Caco-2 (cell line): ENCODE results near the gene PNMT. TPM values are rescaled to one million over a fixed set of nuclear protein-coding genes. Genes with fewer than 3 reads are reported as not detected.
A peak's percentile ranks its signal among the peaks of the same experiment; 100 is the strongest.

Source experiments
- BruUV-seq: library from RNA; stranded (reverse); fragments of 400-500 nt; replicated peaks from 2 replicates; lab custom pipeline; 2021; lab: Mats Ljungman, UMichigan
- CTCF ChIA-PET: fragments of 300-600 bp; sonication (Branson Sonifier 250); formaldehyde crosslinking; loops from one replicate; lab custom pipeline; 2022; ENCODE audit warnings: antibody characterized with exemption; lab: Charles Lee
- POLR2A ChIA-PET: fragments of 300-600 bp; sonication (Branson Sonifier 250); formaldehyde crosslinking; loops from one replicate; lab custom pipeline; 2022; ENCODE audit warnings: antibody characterized with exemption; lab: Charles Lee
- DNase-seq, 2 experiments: peaks; one replicate each; pipeline versions ENCODE4 v3.0.0 to v3.0.0-alpha.2; 2020 to 2022
- H3K27me3 ChIP-seq: replicated peaks from 2 replicates; pipeline ENCODE4 v1.6.0; 2011; ENCODE audit warnings: low read length; ENCODE audit not compliant: control insufficient read depth, insufficient read depth
- H3K36me3 ChIP-seq: 2 replicates; pipeline ENCODE4 v1.5.1; 2011; ENCODE audit warnings: low read length; ENCODE audit not compliant: control insufficient read depth, insufficient read depth
- H3K4me1 ChIP-seq: fragments of 250-450 bp; sonication (Bioruptor Pico); 2 replicates; pipeline ENCODE4 v1.5.1; 2020; ENCODE audit warnings: mild to moderate bottlenecking
- H3K4me3 ChIP-seq: 2 replicates; pipeline ENCODE4 v1.5.1; 2011; ENCODE audit warnings: low read depth, mild to moderate bottlenecking, control low read depth, low read length
- H3K9me3 ChIP-seq: fragments of 250-450 bp; sonication (Bioruptor Pico); 2 replicates; pipeline ENCODE4 v1.5.1; 2020; ENCODE audit warnings: mild to moderate bottlenecking, moderate library complexity
- H3K27ac Mint-ChIP-seq: one replicate; pipeline ENCODE4 v1.8.0; 2022; ENCODE audit warnings: mixed read lengths; ENCODE audit not compliant: unreplicated experiment
- H3K27me3 Mint-ChIP-seq: one replicate; pipeline ENCODE4 v1.8.0; 2022; ENCODE audit warnings: mixed read lengths; ENCODE audit not compliant: insufficient read depth, unreplicated experiment
- H3K36me3 Mint-ChIP-seq: one replicate; pipeline ENCODE4 v1.8.0; 2022; ENCODE audit warnings: mild to moderate bottlenecking, mixed read lengths; ENCODE audit not compliant: insufficient read depth, unreplicated experiment
- H3K4me1 Mint-ChIP-seq: one replicate; pipeline ENCODE4 v1.8.0; 2022; ENCODE audit warnings: low read depth, mixed read lengths; ENCODE audit not compliant: unreplicated experiment
- H3K4me3 Mint-ChIP-seq: one replicate; pipeline ENCODE4 v1.8.0; 2022; ENCODE audit warnings: mild to moderate bottlenecking, moderate library complexity, mixed read lengths; ENCODE audit not compliant: unreplicated experiment
- H3K9me3 Mint-ChIP-seq: one replicate; pipeline ENCODE4 v1.8.0; 2022; ENCODE audit warnings: mixed read lengths; ENCODE audit not compliant: unreplicated experiment
- CTCF ChIP-seq, 2 experiments: fragments of 200-600 bp in 1 of 2; IDR thresholded peaks; 1 replicate in 1 of 2; 2 replicates in 1 of 2; pipeline versions ENCODE4 v1.5.1 to v1.8.0; 2011 to 2022; ENCODE audit warnings: antibody characterized with exemption in 1 of 2, control low read depth in 1 of 2, inconsistent platforms in 1 of 2, low read depth in 1 of 2, low read length in 1 of 2, mild to moderate bottlenecking in 1 of 2, moderate library complexity in 1 of 2; ENCODE audit not compliant: insufficient read depth in 1 of 2, severe bottlenecking in 1 of 2, unreplicated experiment in 1 of 2
- intact Hi-C: fragments of 100-400 bp; cut with micrococcal nuclease; formaldehyde crosslinking; loops from one replicate; pipeline ENCODE4 v1.10.0; 2022; ENCODE audit not compliant: unreplicated experiment
- total RNA-seq: library from RNA; stranded (reverse); gene quantifications from 2 replicates; pipeline ENCODE4 v1.2.3, GENCODE V29; 2022

Gene PNMT
- total RNA-seq, 1 experiment from 2014 or later: not detected

DNA sequence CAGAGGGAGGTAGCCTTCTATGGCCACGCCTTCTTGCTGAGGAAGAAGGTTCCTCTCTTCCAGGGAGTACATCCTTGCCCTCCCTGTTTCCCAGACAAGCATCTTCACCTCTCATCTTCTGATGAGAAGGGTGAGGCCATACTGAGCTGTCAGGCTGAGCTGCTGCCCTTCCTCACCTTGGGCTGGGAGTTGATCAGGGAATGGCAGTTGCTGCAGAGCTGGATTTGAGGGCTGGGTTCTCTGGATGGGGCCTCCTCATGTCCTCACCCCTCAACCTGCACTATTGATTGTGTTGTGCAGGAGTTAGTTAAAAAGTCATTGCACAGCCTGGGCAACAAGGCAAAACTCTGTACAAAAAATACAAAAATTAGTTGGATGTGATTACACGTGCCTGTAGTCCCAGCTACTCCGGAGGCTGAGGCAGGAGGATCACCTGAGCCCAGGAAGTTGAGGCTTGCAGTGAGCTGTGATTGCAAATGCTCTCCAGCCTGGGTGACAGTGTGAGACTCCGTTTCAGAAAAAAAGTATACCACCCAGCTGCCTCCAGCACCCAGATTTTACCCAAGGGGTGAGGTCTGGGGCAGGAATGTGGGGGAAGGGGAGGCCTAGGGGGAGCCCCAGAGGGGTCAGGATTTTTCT, 33.6 kb downstream of the PNMT start:
- no TSS peak for BruUV-seq
- Mint-ChIP-seq H3K9me3 (no peaks in the 10 kb centered on the region), H3K4me3 (peak overlapping the region; percentile 99), H3K4me1 (peaks cover 30% of the 10 kb centered on the region), H3K36me3 (peaks cover 6% of the 10 kb centered on the region), H3K27me3 (no peaks in the 10 kb centered on the region), H3K27ac (no peak overlapping the region)
- no peaks in the 10 kb centered on the region for H3K27me3 ChIP-seq
- no peak for TF ChIP-seq CTCF (IDR thresholded peaks at IDR 0.05; ENCODE audit: insufficient read depth in 1 of 2, low read depth in 1 of 2, low read length in 1 of 2, severe bottlenecking in 1 of 2, unreplicated experiment in 1 of 2)
- peak overlapping the region; percentile 84 for H3K4me3 ChIP-seq
- ChIA-PET CTCF (interaction anchor here (0.7 to 0.9 kb wide), 2 partner anchors 28 to 78 kb away, joined by 3 read pairs; no protein-coding TSS in a partner anchor), POLR2A (interaction anchor here (0.6 to 2.7 kb wide), 4 partner anchors 14 to 329 kb away, joined by 3 to 22 read pairs (median 4); partner anchors contain the start of genes MIEN1 and PGAP3)
- intact Hi-C loops: no loop called here
- peaks cover 1% of the 10 kb centered on the region; the same call in 1 of the 2 replicates for H3K36me3 ChIP-seq
- H3K4me1 ChIP-seq: peaks cover 54% of the 10 kb centered on the region
- DNase-seq: no peak
- no peaks in the 10 kb centered on the region for H3K9me3 ChIP-seq

DNA sequence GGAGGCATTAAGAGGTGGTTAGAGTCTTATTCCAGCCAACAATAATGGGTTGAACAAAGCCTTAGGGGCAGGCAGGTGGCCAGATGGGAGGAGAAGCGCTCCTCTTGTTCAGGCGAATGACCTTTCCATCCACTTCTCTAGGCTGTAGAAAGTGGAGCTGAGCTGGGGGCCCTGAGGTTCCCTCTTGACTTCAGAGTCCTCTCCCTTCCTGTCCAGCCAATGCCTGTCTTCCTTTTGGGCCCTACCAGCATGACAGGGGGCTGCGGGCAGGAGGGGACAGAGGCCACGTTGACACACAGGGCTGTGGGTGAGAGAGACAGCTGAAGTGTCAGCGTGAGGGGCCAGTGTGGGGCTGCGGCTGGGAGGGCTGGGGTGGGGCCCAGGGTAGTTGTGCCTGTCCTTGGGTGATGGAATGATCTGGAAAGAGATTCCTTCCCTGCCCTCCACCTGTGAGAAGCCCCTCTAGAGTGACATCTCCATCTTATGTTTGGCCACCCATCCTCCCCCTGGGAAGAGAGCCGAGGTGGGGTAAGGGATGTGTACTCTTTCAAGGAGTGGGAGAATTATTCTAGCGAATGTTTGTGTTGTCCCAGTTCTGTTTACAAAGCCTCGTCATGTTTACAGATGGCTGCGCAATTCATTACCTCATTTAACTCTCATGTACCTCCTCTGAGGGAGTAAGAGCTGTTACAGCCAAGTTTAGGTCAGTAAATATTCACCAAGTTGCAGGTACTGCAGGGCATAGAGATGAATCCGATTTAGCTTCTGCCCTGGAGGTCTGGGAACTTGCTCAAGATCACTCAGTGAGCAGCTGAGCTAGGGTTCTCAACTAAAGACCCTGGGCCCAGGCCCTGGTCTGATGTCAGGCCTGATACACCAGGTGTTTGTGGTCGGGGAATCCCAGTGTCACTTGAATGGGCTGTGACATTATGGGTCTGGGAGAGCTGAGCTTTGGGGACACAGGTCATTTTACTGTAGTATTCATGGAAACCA, 34.9 kb downstream of the PNMT start:
- Mint-ChIP-seq H3K4me3 (no peak overlapping the region), H3K9me3 (no peaks in the 10 kb centered on the region), H3K4me1 (peaks cover 30% of the 10 kb centered on the region), H3K27ac (no peak overlapping the region), H3K27me3 (no peaks in the 10 kb centered on the region), H3K36me3 (peaks cover 17% of the 10 kb centered on the region)
- BruUV-seq: no TSS peak
- intact Hi-C loops: no loop called here
- no peak for TF ChIP-seq CTCF (IDR thresholded peaks at IDR 0.05; ENCODE audit: insufficient read depth in 1 of 2, low read depth in 1 of 2, low read length in 1 of 2, severe bottlenecking in 1 of 2, unreplicated experiment in 1 of 2)
- no peak overlapping the region for H3K4me3 ChIP-seq
- H3K4me1 ChIP-seq: peaks cover 54% of the 10 kb centered on the region
- no peaks in the 10 kb centered on the region for H3K27me3 ChIP-seq
- POLR2A ChIA-PET: interaction anchor here (0.6 kb wide), 1 partner anchor 27 kb away, joined by 11 read pairs; no protein-coding TSS in a partner anchor
- DNase-seq: no peak
- H3K36me3 ChIP-seq: peaks cover 1% of the 10 kb centered on the region; the same call in 1 of the 2 replicates
- H3K9me3 ChIP-seq: no peaks in the 10 kb centered on the region
- CTCF ChIA-PET: interaction anchor here (0.5 to 0.6 kb wide), 2 partner anchors 18 to 27 kb away, joined by 3 read pairs; no protein-coding TSS in a partner anchor

DNA sequence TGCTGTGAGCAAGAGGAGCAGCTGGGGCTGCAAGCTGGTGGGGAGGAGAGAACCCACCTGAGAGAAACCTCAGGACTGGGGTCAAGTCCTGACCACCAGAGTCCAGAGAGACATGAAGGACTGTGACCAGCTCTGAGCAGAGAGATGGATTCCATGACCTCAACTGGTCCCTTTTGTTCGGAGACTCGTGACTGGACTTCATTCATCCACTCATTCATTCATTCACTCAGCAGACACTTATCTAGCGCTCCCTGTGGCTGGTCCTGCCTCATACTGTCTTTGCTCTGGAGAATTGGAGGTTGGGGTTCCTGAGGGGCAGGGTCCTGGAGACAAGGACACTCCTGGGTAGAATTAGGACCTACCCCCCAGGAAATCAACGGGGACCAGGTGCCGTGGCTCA, 35.7 kb downstream of the PNMT start:
- Histone ChIP-seq H3K36me3 (peaks cover 1% of the 10 kb centered on the region; the same call in 1 of the 2 replicates), H3K4me1 (peaks cover 46% of the 10 kb centered on the region), H3K27me3 (no peaks in the 10 kb centered on the region), H3K9me3 (no peaks in the 10 kb centered on the region), H3K4me3 (no peak overlapping the region)
- intact Hi-C loops: no loop called here
- CTCF ChIA-PET: interaction anchor here (0.6 kb wide), 1 partner anchor 12 kb away, joined by 3 read pairs; no protein-coding TSS in a partner anchor
- BruUV-seq: no TSS peak
- no peaks in the 10 kb centered on the region for H3K27me3 Mint-ChIP-seq
- peaks cover 27% of the 10 kb centered on the region for H3K4me1 Mint-ChIP-seq
- POLR2A ChIA-PET: interaction anchor here (0.6 kb wide), 1 partner anchor 26 kb away, joined by 11 read pairs; no protein-coding TSS in a partner anchor
- no peak for DNase-seq
- TF ChIP-seq CTCF (IDR thresholded peaks at IDR 0.05; ENCODE audit: insufficient read depth in 1 of 2, low read depth in 1 of 2, low read length in 1 of 2, severe bottlenecking in 1 of 2, unreplicated experiment in 1 of 2): no peak
- H3K9me3 Mint-ChIP-seq: no peaks in the 10 kb centered on the region
- peaks cover 21% of the 10 kb centered on the region for H3K36me3 Mint-ChIP-seq
- H3K4me3 Mint-ChIP-seq: no peak overlapping the region
- peak overlapping the region; percentile 76 for H3K27ac Mint-ChIP-seq
